HG03064 (cell line): ENCODE results near the gene PDCD7.
"Not testable (repeated sequence)": the region's sequence is repeated elsewhere in the genome, so short reads cannot be mapped to it uniquely, and the experiment has no call there.

Experiments used
- ATAC-seq: cut with Tn5 transposase; IDR thresholded peaks from one replicate; pipeline ENCODE4 v1.9.1; 2021; ENCODE audit warnings: low read depth; ENCODE audit not compliant: unreplicated experiment

PDCD7 gene

GRCh38 chr15:65132878-65133547 is 595 bp downstream of the PDCD7 start:
- ATAC-seq, result peak; percentile 22

GRCh38 chr15:65130941-65131340 is 2.7 kb downstream of the PDCD7 start:
- no peak for ATAC-seq

DNA sequence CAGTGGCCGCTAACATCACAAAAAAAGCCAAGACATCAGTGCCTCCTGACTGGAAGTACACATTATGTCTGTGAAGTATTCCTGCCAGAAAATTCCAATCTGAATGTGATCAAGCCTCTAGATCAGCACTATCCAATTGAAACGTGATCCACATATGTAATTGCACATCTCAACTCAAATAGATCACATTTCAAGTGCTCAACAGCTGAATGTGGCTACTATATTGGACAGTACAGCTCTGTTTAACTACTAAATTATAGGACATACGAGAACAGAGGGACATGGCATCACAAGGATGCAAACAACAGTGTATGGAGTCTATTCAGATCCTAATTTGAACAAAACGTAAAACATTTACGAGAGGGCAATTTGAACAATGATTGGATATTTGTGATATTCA is 18.1 kb downstream of the PDCD7 start:
- ATAC-seq, result no peak

DNA sequence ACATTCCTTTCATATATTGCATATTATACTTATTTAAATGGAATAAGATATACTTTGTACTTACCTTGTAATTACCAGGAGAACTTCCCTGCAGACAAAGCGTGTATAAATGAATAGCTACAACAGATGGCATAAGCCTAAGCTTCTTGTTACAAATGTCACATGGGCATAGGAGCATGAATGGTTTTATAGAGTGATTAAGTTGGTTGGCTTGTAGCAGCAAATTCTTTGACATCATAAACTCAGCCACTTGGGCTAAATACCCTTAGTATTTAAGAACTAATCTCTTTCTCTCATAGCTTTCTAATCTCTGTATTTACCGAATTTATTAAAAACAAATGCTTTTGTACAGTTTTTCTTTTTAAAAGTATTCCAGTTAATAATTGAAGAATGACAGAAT is 18.5 kb downstream of the PDCD7 start, which contains the start of gene UBAP1L:
UBAP1L (minus strand) TSS at position 115 of the 400 bp plus-strand sequence. CDS start 8,985 bp downstream, outside the sequence.
- ATAC-seq, result no peak

DNA sequence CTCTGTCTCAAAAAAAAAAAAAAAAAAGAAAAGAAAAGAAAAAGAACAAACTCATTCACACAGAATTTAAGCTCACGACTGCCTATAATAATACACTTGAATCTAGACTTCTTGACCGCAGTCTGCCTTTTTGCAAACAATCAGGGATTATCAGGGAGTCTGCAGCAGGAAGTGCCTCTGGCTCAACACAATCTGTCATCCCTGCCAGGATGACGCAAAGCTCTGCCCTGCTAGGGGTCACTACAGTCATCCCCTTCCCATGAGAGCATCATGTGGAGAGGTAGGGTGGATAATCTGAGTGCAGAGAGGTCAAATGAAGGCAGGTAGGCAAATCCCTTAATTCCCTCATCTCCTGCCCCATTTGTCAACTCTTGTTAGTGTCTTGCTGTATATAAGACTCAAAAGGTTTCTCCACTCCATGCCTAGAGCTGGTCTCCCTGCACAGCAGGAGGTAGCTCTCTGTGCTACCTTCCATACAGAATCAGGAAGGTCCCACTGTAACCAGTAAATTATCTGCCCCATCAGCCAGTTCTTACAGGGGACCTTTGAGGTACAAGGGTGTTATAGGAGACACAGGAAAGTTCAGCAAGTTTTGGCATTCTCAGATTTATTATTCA is 22.8 kb downstream of the PDCD7 start:
- ATAC-seq, result no peak

GRCh38 chr15:65106011-65106590 is 27.5 kb downstream of the PDCD7 start:
- no peak for ATAC-seq

DNA sequence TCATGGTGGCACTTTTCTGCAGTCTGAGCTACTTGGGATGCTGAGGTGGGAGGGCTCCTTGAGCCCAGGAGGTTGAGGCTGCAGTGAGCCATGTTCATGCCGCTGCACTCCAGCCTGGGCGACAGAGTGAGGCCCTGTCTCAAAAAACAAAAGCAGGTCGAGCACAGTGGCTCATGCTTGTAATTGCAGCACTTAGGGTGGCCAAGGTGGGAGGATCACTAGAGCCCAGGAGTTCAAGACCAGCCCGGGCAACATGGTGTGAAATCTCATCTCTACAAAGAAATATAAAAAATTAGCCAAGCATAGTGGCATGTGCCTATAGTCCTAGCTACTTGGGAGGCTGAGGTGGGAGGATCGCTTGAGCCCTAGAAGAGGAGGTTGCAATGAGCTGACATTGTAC is 28.6 kb downstream of the PDCD7 start:
- no peak for ATAC-seq

- no peak for ATAC-seq
Measured at GRCh38 chr15:65102912-65103311, 30.7 kb downstream of the PDCD7 start.

DNA sequence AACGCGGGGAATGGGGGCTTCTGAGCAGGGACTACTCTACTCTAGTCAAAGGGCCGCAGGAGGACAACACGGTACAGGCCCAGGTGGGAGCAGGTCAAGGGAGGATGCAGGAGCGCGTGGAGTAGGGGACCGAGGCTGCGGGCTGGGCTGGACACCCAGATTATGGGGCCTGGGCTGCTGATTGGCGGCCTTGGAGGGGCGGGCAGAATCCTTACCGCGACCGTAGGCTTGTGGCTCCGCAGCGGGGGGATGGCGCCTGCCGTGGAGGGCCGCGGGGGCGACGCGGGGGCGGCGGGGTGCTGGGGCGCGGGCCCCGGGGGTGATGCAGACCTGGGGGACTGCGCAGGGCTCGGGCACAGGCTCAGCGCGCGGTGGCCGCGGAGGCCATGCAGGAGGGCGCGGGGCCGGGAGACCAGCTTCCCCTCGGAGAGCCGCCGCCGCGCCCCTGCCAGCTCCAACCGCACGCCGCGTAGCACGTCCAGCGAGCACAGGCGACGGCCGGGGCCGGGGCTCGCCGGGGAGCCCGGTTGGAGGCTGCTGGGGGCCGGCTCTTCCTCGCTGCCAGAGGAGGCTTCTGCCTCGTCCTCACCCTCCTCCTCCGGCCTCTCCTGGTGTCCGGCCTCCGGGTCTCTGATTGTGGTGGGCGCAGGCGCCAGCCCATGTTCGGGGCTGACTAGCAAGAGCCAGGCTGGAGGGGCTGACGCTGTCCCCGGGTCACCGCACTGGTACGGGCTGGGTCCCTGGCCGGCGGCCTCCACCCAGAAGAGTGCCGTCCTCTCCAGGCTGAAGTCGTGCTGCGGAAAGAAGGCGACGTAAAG is 31.5 kb downstream of the PDCD7 start:
- ATAC-seq, result no peak

- no peak for ATAC-seq
Measured at GRCh38 chr15:65101411-65101890, 32.2 kb downstream of the PDCD7 start.

GRCh38 chr15:65100442-65100841 is 33.2 kb downstream of the PDCD7 start:
- ATAC-seq, result no peak

DNA sequence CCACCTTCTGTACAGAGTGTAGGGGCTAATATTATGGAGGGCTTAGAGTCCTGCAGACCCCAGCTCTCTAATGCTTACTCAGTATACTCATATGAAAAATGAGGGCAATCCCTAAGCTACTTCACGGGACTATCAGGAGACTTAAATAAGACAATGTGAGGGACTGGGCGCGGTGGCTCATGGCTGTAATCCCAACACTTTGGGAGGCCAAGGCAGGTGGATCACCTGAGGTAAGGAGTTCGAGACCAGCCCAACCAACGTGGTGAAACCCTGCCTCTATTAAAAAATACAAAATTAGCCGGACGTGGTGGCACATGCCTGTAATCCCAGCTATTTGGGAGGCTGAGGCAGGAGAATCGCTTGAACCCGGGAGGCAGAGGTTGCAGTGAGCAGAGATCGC is 33.8 kb downstream of the PDCD7 start:
- ATAC-seq, result not testable (repeated sequence)

GRCh38 chr15:65099336-65099735 is 34.3 kb downstream of the PDCD7 start:
- ATAC-seq, result no peak

GRCh38 chr15:65097651-65098263 is 35.9 kb downstream of the PDCD7 start:
- no peak for ATAC-seq

DNA sequence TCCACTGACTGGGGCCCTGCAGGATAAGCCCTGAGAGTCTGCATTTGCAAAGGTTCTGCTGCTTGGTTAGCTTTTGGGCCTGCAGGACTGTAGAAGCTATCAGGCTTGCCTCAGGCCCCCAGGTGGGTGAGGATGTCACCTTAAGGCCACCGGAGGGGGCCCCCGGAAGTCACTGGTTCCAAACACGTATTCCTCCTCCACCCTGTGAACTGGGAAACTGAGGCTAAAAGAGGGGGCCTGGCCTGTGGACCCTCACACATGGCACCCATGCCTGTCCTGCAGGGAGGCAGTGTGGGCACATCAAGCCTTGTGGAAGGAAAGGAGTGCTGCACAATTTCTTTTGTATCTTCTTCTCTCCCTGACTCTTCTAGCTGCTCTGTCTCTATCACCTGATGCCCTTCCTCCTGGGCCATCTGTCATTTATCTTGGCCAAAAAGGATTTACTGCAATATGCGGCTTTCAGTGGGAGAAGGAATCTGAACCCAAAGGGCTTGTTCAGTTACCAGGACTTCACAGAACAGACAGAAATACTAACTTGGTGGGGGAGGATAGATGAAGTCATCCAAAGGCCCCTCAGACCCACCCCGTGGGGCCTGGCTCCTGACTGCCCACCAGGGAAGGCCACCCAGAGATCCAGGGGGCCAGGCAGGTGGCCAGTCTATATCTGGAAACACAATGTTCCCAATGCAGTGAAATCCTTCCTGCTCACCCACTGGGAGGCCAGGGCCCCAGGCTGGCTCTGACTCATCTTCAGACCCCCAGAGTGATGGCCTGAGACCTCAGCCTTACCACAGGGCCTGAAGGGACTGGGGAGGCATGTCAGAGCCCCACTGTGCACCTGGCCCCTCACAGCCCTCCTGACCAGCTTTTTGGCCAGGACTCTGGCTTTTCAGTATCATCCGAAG is 36.9 kb downstream of the PDCD7 start:
- no peak for ATAC-seq

GRCh38 chr15:65095747-65096104 is 37.9 kb downstream of the PDCD7 start:
- no peak for ATAC-seq

- ATAC-seq, result no peak
Measured at GRCh38 chr15:65095011-65095746, 38.4 kb downstream of the PDCD7 start.

DNA sequence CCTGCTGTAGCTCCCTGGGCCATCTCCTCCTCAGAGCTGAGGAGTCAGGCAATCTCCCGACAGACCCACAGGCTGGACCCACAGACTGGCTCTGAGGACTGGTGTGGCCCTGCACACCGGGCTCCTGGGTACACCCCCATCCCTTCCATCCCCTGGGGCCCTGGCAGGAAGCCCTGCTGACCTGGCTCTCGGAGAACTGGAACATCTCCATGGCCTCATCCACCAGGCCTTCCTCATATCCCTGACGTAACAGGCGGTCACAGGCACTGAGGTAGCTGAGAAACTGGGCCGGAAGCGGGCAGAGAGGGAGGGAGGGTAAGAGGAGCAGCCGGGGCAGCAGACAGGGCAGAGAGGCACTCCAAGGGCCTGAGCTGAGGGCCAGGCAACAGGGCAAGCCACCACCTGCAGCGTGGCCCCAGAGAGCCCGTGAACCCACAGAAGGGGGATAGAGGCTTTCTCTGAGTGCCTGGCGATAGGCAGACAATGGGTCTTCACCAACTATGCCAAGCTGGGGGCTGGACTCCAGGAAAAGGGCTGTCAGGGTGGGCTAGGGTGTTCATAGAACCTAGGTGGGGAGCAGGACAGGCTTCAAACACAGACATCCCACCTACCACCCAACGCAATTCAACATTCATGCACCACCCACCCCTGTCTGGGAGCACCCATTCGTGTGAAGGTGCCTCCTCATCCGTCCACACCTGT is 39.2 kb downstream of the PDCD7 start:
- ATAC-seq, result no peak
